PC-9 (cell line): Measurements from ENCODE around the gene TBC1D24. TPM values are rescaled to one million over a fixed set of nuclear protein-coding genes. Genes with fewer than 3 reads are reported as not detected.

Experiments used
- BruUV-seq: library from RNA; stranded (reverse); fragments of 400-500 nt; replicated peaks from 2 replicates; lab custom pipeline; 2021; lab: Mats Ljungman, UMichigan
- CTCF ChIA-PET: fragments of 300-600 bp; sonication (Branson Sonifier 250); formaldehyde crosslinking; loops from one replicate; lab custom pipeline; 2022; ENCODE audit warnings: antibody characterized with exemption; lab: Charles Lee
- POLR2A ChIA-PET: fragments of 300-600 bp; sonication (Branson Sonifier 250); formaldehyde crosslinking; loops from one replicate; lab custom pipeline; 2022; ENCODE audit warnings: antibody characterized with exemption; ENCODE audit not compliant: unreplicated experiment; lab: Charles Lee
- DNase-seq, 2 experiments: peaks; one replicate each; pipeline versions ENCODE4 v3.0.0 to v3.0.0-alpha.2; 2015 to 2022; ENCODE audit warnings: mixed read lengths in 1 of 2
- H2AFZ ChIP-seq: fragments of 200-600 bp; sonication (generic); 2 replicates; pipeline ENCODE4 v1.8.1; 2017; ENCODE audit warnings: antibody characterized with exemption
- H3F3A ChIP-seq: fragments of 200-600 bp; sonication (generic); 2 replicates; pipeline ENCODE4 v1.8.1; 2017; ENCODE audit warnings: antibody characterized with exemption, mild to moderate bottlenecking, low read depth; ENCODE audit not compliant: insufficient read depth
- H3K27ac ChIP-seq: fragments of 200-600 bp; sonication (generic); 2 replicates; pipeline ENCODE4 v1.6.1; 2016; ENCODE audit warnings: mixed run types
- H3K27me3 ChIP-seq: fragments of 200-600 bp; sonication (generic); 2 replicates; pipeline ENCODE4 v1.6.1; 2016; ENCODE audit warnings: low read depth, mixed run types; ENCODE audit not compliant: insufficient read depth
- H3K36me3 ChIP-seq: fragments of 200-600 bp; sonication (generic); 2 replicates; pipeline ENCODE4 v1.6.1; 2016; ENCODE audit warnings: low read depth, mixed run types
- H3K4me1 ChIP-seq: fragments of 200-600 bp; sonication (generic); replicated peaks from 2 replicates; pipeline ENCODE4 v1.6.1; 2016; ENCODE audit warnings: mixed run types; ENCODE audit not compliant: insufficient read depth
- H3K4me2 ChIP-seq: fragments of 200-600 bp; sonication (generic); 2 replicates; pipeline ENCODE4 v1.6.1; 2017; ENCODE audit warnings: mixed run types
- H3K4me3 ChIP-seq: fragments of 200-600 bp; sonication (generic); 2 replicates; pipeline ENCODE4 v1.6.1; 2016; ENCODE audit warnings: mixed run types
- H3K79me2 ChIP-seq: fragments of 200-600 bp; sonication (generic); 2 replicates; pipeline ENCODE4 v1.6.1; 2017; ENCODE audit warnings: low read depth, mixed run types
- H3K9me2 ChIP-seq: fragments of 200-600 bp; sonication (generic); 2 replicates; pipeline ENCODE4 v1.8.1; 2017; ENCODE audit warnings: mild to moderate bottlenecking; ENCODE audit not compliant: insufficient read depth
- H3K9me3 ChIP-seq: fragments of 200-600 bp; sonication (generic); 2 replicates; pipeline ENCODE4 v1.8.1; 2016; ENCODE audit warnings: low read depth; ENCODE audit not compliant: insufficient read depth
- H4K20me1 ChIP-seq: fragments of 200-600 bp; sonication (generic); 2 replicates; pipeline ENCODE4 v1.8.1; 2017; ENCODE audit not compliant: insufficient read depth
- CTCF ChIP-seq: fragments of 200-600 bp; sonication (generic); conservative IDR thresholded peaks from 2 replicates; pipeline ENCODE4 v1.6.1; 2017; ENCODE audit warnings: mixed run types, antibody characterized with exemption, mild to moderate bottlenecking, moderate library complexity
- EZH2 ChIP-seq: fragments of 200-600 bp; sonication (generic); IDR thresholded peaks from 2 replicates; pipeline ENCODE4 v1.8.0; 2017; ENCODE audit warnings: antibody characterized with exemption, low read depth
- intact Hi-C: fragments of 100-400 bp; cut with micrococcal nuclease; formaldehyde crosslinking; loops from one replicate; pipeline ENCODE4 v1.10.0; 2022; ENCODE audit not compliant: unreplicated experiment
- total RNA-seq: library from RNA; stranded (reverse); gene quantifications from 2 replicates; pipeline ENCODE4 v1.2.3, GENCODE V29; 2021

Gene TBC1D24
- total RNA-seq, 1 experiment from 2014 or later, result 30.0 TPM

DNA sequence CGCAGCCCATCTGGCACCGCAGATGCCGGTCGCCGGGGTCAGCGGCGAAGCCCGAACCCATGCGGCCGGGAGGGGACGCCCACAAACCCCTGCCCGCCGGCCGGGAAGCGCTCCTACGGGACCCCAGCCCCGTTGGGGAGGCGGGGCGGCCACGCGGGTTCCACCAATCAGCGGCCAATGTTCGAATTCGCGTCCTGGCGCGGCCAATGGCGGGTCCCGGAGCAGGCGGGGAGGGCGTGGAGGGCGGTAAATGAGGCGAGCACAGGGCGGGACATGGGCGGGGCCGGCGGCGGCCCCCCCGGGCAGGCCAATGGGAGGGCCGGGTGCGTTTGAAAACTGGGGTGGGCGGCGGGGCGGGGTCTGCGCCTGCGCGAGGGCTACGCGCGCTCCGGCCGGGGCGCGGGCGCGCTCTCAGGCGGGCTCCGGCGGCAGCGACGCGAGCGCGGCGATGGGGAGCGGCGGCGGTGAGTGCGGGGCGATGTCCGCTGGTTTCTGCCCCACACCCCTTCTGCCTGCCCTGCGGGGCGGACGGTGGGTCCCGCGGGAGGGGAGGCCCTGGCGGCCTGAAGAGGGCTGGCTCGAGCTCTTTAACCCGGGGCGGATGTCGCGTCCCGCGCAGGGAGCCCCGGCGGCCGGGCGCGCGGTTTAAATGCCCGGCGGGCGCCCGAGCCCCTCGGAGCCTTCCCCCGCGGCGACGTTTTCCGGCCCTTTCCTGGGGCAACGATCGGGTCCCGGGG, 45.7 kb upstream of the TBC1D24 start, which contains the start of gene CCNF:
Gene CCNF (plus strand): TSS at position 414 of the 737 bp plus-strand sequence. CDS start 35 bp downstream, at position 449.
- intact Hi-C loops, result loop anchor here (2.0 to 5.0 kb wide), 3 partner anchors 73 to 160 kb away; partner anchors contain the start of genes ABCA3 and RNPS1
- Histone ChIP-seq H3K9me3 (no peaks in the 10 kb centered on the region), H2AFZ (peak within 1 kb of the TSS; percentile 91), H3K9me2 (no peaks in the 10 kb centered on the region), H3K79me2 (peaks cover 40% of the 10 kb centered on the region), H4K20me1 (no peaks in the 10 kb centered on the region; the same call in 1 of the 2 replicates), H3K4me2 (peak within 1 kb of the TSS; percentile 87), H3F3A (peaks cover 20% of the 10 kb centered on the region; the same call in 1 of the 2 replicates), H3K36me3 (no peaks in the 10 kb centered on the region; the same call in 1 of the 2 replicates), H3K27ac (no peak within 1 kb of the TSS), H3K4me3 (peak within 1 kb of the TSS; percentile 99), H3K4me1 (peaks cover 40% of the 10 kb centered on the region), H3K27me3 (no peaks in the 10 kb centered on the region)
- no TSS peak for BruUV-seq
- peak; percentile 80 to 98 for DNase-seq
- TF ChIP-seq EZH2 (no peak), CTCF (no peak)
- ChIA-PET POLR2A (interaction anchor here (0.6 kb wide), 1 partner anchor 177 kb away, joined by 3 read pairs; no protein-coding TSS in a partner anchor), CTCF (interaction anchor here (0.6 to 0.9 kb wide), 3 partner anchors 29 to 288 kb away, joined by 3 read pairs; no protein-coding TSS in a partner anchor)

DNA sequence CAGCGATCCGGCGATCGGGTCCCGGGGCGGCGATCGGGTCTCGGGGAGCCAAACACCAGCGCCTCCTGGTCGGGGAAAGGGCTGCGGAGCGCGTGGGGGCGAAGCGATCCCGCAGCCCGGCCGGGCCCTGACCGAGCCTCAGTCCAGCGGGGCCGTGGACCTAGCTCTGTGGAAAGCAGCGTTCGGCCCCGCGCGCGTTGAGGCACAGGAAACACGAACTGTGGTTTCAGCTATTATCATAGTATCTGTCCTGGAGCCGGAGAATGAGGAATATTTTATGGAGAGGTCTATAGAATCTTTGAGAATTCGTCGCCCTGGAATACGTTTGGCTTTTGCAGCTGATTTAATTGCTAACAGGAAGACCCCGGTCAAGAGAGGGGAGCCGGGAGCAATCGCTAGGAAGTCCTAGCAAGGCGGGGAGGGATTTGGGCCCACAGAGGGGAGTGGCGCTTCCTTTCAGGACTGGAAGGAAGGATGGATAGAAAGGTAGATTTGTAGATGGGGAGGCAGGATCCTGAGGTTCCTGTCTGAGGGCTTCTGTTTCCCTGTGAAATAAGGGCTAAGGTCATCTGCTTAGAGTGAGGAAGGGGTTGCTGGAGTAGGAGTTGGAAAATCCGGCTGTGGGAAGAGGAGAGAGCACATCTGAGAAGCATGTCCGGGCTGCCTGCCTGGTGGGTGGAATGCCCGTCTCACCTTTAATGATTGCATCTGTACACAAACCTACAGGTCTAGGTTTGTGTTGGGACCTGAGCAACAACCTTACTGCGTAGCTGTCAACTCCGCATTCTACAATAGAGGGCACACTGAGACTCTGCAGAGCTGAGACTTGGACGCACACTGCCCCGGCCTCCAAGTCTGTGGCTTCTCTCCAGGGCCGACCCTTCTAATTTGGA, 44.9 kb upstream of the TBC1D24 start:
- peak in 1 of 2 experiments; percentile 25 for DNase-seq
- Histone ChIP-seq H3K79me2 (peaks cover 40% of the 10 kb centered on the region), H3K36me3 (no peaks in the 10 kb centered on the region; the same call in 1 of the 2 replicates), H3K27ac (no peak overlapping the region), H4K20me1 (no peaks in the 10 kb centered on the region; the same call in 1 of the 2 replicates), H3K4me1 (peaks cover 40% of the 10 kb centered on the region), H2AFZ (peak overlapping the region; percentile 91), H3K9me3 (no peaks in the 10 kb centered on the region), H3F3A (peaks cover 23% of the 10 kb centered on the region; the same call in 1 of the 2 replicates), H3K4me3 (peak overlapping the region; percentile 99), H3K27me3 (no peaks in the 10 kb centered on the region), H3K4me2 (peak overlapping the region; percentile 87), H3K9me2 (no peaks in the 10 kb centered on the region)
- intact Hi-C loops, result loop anchor here (2.0 to 5.0 kb wide), 3 partner anchors 72 to 161 kb away; partner anchors contain the start of genes ABCA3 and RNPS1
- ChIA-PET CTCF (interaction anchor here (0.7 to 0.9 kb wide), 2 partner anchors 28 to 178 kb away, joined by 3 read pairs; no protein-coding TSS in a partner anchor), POLR2A (interaction anchor here (0.7 kb wide), 1 partner anchor 354 kb away, joined by 3 read pairs; no protein-coding TSS in a partner anchor)
- TSS peak; percentile 29 for BruUV-seq
- TF ChIP-seq EZH2, result no peak
- peak; percentile 42; the same call in 1 of the 2 replicates for TF ChIP-seq CTCF

DNA sequence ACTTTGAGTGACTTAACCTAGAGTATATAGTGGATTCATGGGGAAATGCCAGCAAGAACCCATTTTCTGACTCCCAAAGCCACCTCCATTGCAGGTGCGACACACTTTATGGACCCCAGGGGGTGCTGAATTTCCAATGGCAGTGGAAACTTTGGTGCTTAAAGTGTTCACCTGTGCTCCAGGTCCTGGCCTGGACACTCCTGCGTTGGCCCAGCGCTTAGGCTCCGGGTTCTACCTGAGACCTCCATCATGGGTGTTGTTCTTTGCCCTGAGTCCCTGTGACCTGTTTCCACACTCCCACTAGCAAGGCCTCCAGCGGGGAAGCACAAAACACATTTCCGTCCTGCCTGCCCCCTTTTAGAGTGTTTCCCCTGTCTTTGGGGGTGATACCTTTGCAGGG, 42.6 kb upstream of the TBC1D24 start:
- H3K4me1 ChIP-seq, result peaks cover 25% of the 10 kb centered on the region
- H3K9me2 ChIP-seq, result no peaks in the 10 kb centered on the region
- no peaks in the 10 kb centered on the region for H3K27me3 ChIP-seq
- BruUV-seq, result no TSS peak
- CTCF ChIA-PET, result no interaction called here
- no peak for DNase-seq
- POLR2A ChIA-PET, result no interaction called here
- no peaks in the 10 kb centered on the region for H3K9me3 ChIP-seq
- peaks cover 6% of the 10 kb centered on the region; the same call in 1 of the 2 replicates for H3K36me3 ChIP-seq
- H4K20me1 ChIP-seq, result no peaks in the 10 kb centered on the region; the same call in 1 of the 2 replicates
- no peak overlapping the region for H3K4me2 ChIP-seq
- H3K27ac ChIP-seq, result no peak overlapping the region
- peaks cover 40% of the 10 kb centered on the region for H3K79me2 ChIP-seq
- H3K4me3 ChIP-seq, result no peak overlapping the region
- intact Hi-C loops, result no loop called here
- no peak overlapping the region for H2AFZ ChIP-seq
- H3F3A ChIP-seq, result peaks cover 20% of the 10 kb centered on the region; the same call in 1 of the 2 replicates
- TF ChIP-seq EZH2 (no peak), CTCF (peak; percentile 26; the same call in 1 of the 2 replicates)
